Brain microvascular endothelial cell (primary cell): ENCODE results near the gene ADAMTSL1.

Experiments
- DNase-seq: peaks from one replicate; pipeline ENCODE4 v3.0.0-alpha.2; 2020
- H3K27ac ChIP-seq: fragments of 250-450 bp; sonication (Bioruptor Pico); 2 replicates; pipeline ENCODE4 v1.5.1; 2020; ENCODE audit warnings: mild to moderate bottlenecking, moderate library complexity
- H3K27me3 ChIP-seq: fragments of 250-450 bp; sonication (Bioruptor Pico); replicated peaks from 2 replicates; pipeline ENCODE4 v1.5.1; 2020; ENCODE audit warnings: mild to moderate bottlenecking
- H3K36me3 ChIP-seq: fragments of 250-450 bp; sonication (Bioruptor Pico); replicated peaks from 2 replicates; pipeline ENCODE4 v1.5.1; 2020; ENCODE audit warnings: mild to moderate bottlenecking
- H3K4me3 ChIP-seq: 2 replicates; pipeline ENCODE4 v1.5.1; 2011; ENCODE audit warnings: low read depth, mild to moderate bottlenecking, control low read depth, low read length, moderate library complexity
- in situ Hi-C: cut with HindIII; loops from 2 replicates; pipeline ENCODE4 v1.10.0; 2017; ENCODE audit warnings: low sequenced_read_pairs, low pct_ligation_motif_present
- TF ChIP-seq, protein P1 (sequence below): IDR thresholded peaks from 2 replicates; pipeline ENCODE4 v1.5.1; 2011; ENCODE audit warnings: low read depth, mild to moderate bottlenecking, moderate library complexity, low read length, control low read depth, inconsistent platforms; ENCODE audit errors: missing control alignments

The ADAMTSL1 gene

DNA sequence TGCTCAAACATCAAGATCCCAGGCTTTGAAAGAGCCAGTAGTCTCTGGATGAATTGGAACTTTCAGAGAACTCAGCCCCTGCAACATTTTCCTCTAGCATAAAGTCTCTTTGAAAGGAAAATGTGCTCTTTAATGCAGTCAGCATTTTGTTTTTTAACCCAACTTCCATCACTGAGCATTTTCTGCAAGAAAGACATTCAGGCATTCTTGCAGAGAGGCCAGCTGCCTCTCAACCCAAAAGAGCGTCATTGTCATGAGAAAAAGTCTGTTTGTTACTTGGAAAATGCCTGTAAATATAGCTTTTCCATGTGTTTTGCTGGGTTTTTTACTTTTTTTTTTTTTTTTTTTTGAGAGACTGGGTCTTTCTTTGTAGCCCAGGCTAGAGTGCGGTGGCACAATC is 225.0 kb downstream of the ADAMTSL1 start:
- Histone ChIP-seq H3K27me3 (no peaks in the 10 kb centered on the region), H3K4me3 (no peak overlapping the region), H3K27ac (no peak overlapping the region), H3K36me3 (peaks cover 19% of the 10 kb centered on the region)
- DNase-seq = no peak
- in situ Hi-C loops = no loop called here
- TF ChIP-seq, protein P1, sequence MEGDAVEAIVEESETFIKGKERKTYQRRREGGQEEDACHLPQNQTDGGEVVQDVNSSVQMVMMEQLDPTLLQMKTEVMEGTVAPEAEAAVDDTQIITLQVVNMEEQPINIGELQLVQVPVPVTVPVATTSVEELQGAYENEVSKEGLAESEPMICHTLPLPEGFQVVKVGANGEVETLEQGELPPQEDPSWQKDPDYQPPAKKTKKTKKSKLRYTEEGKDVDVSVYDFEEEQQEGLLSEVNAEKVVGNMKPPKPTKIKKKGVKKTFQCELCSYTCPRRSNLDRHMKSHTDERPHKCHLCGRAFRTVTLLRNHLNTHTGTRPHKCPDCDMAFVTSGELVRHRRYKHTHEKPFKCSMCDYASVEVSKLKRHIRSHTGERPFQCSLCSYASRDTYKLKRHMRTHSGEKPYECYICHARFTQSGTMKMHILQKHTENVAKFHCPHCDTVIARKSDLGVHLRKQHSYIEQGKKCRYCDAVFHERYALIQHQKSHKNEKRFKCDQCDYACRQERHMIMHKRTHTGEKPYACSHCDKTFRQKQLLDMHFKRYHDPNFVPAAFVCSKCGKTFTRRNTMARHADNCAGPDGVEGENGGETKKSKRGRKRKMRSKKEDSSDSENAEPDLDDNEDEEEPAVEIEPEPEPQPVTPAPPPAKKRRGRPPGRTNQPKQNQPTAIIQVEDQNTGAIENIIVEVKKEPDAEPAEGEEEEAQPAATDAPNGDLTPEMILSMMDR = no peak

DNA sequence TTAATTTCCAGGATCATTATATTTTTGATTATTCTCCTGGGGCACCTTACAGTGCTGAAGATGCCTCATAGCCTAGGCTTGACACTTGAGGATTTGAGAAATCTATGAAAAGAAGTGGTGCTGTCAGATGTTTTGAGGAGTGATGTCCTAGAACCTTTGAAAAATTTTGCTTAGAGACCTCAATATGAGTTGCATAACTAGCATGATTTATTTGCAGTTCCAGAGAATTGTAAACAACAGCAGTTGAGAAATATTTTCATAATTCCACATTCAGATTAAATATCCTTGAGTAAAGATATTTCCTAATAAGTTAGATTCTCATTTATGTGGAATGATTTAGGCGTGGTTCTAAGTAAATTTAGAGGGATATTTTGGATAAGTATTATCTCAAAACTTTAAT is 225.8 kb downstream of the ADAMTSL1 start:
- in situ Hi-C loops = no loop called here
- DNase-seq = no peak
- Histone ChIP-seq H3K36me3 (peaks cover 16% of the 10 kb centered on the region), H3K4me3 (no peak overlapping the region), H3K27ac (no peak overlapping the region), H3K27me3 (no peaks in the 10 kb centered on the region)
- TF ChIP-seq, protein P1 = no peak

DNA sequence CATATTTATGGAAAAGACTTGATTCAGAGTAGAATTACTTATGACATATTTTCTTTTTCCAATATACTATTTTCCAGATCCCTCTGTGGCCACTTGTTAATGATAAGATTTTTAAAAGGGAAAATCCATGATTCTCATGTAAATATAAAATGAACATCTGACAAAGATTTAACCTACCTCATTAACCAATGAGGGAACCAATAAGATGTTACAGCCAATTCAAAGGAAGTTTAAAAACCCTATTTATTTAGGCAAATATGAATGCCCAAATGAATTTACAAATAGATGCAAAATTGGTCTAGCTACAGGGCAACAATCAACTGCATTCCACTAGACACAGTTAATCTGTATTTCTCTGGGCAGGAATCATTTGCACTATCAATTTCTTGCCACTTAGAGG is 226.8 kb downstream of the ADAMTSL1 start:
- in situ Hi-C loops = no loop called here
- no peaks in the 10 kb centered on the region for H3K27me3 ChIP-seq
- TF ChIP-seq, protein P1 = no peak
- peaks cover 8% of the 10 kb centered on the region for H3K36me3 ChIP-seq
- H3K27ac ChIP-seq = no peak overlapping the region
- no peak for DNase-seq
- H3K4me3 ChIP-seq = no peak overlapping the region

DNA sequence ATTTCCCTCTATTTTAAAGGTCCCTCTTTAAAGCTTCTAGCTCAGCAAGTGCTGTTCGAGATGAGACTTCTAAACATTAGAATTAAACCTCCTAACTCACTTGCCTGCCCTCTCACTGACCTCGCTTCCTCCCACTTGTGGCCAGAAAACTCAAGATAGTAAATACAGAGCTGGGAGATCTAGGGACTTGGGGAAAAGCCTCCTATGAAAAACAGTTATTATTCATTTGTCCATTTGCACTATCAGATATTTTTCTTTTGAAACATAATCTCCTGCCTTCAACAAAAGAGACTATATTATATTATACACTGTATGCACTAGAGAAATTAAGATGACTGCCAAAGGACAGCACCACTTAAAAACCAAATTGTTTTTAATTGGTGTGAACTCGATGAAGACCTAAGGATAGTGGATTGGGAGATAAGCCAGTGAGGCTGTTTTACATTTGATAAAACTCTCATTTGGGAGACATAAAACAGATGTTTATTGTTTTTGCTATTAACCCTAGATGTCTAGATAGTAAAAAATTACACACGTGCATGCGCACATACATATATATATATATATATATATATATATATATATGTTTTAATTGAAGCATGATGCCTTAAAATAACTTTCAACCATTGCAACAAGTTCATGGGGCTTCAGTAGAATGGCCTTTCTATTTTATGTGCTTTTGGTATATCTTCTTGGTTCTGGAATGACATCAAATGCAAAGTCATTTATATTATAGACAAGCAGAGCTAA is 229.4 kb downstream of the ADAMTSL1 start:
- Histone ChIP-seq H3K4me3 (no peak overlapping the region), H3K27me3 (no peaks in the 10 kb centered on the region), H3K36me3 (peaks cover 6% of the 10 kb centered on the region), H3K27ac (no peak overlapping the region)
- peak; percentile 21 for DNase-seq
- in situ Hi-C loops = no loop called here
- TF ChIP-seq, protein P1 = peak; percentile 6

DNA sequence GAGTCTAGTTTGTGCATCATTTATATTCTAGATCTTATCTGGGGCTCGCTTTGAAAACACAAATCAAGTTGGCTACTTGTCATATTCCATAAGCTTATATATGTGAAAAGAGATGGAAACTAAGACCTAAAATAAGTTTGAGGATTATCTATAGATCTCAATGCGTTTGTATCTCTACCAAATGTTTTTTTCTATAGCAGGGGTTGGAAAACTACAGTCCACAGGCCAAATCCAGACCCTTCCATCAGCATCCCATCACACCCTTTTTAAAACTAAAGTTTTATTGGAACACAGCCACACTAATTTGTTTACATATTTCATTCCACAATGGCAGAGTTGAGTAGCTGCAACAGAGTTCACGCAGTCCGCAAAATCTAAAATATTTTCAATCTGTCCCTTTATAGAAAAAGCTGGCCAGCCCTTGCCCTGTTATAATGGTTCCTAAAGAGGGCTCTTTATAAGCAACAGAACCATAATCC is 230.0 kb downstream of the ADAMTSL1 start:
- Histone ChIP-seq H3K27ac (no peak overlapping the region), H3K27me3 (no peaks in the 10 kb centered on the region), H3K4me3 (no peak overlapping the region), H3K36me3 (peaks cover 6% of the 10 kb centered on the region)
- TF ChIP-seq, protein P1 = no peak
- in situ Hi-C loops = no loop called here
- DNase-seq = no peak
